AG04450 (cell line): Measurements from ENCODE around the gene SLAIN1. TPM values are rescaled to one million over a fixed set of nuclear protein-coding genes. Genes with fewer than 3 reads are reported as not detected.

ENCODE experiments used
- CTCF ChIA-PET: fragments of 300-600, 350-600 bp; formaldehyde crosslinking; extraction: SDS; loops from one replicate; lab custom pipeline; 2022; ENCODE audit warnings: antibody characterized with exemption, inconsistent platforms; lab: Charles Lee
- POLR2A ChIA-PET: fragments of 350-600 bp; formaldehyde crosslinking; extraction: SDS; loops from one replicate; lab custom pipeline; 2021; ENCODE audit warnings: antibody characterized with exemption, inconsistent platforms; lab: Yijun Ruan, JAX
- DNase-seq: peaks from one replicate; pipeline ENCODE4 v3.0.0-alpha.2; 2011; ENCODE audit warnings: low read depth, low spot score
- H3K27ac ChIP-seq: one replicate; pipeline ENCODE4 v1.5.1; 2012; ENCODE audit warnings: low read depth, low read length, control low read depth
- H3K27me3 ChIP-seq: one replicate; pipeline ENCODE4 v1.6.0; 2012; ENCODE audit warnings: low read length; ENCODE audit not compliant: control insufficient read depth, insufficient read depth
- H3K4me3 ChIP-seq: 2 replicates; pipeline ENCODE4 v1.5.1; 2011; ENCODE audit warnings: mild to moderate bottlenecking, low read depth, low read length, control low read depth
- H3K9me3 ChIP-seq: 2 replicates; pipeline ENCODE4 v1.5.1; 2012; ENCODE audit warnings: low read length; ENCODE audit not compliant: control insufficient read depth, insufficient read depth
- polyA plus RNA-seq: library from polyadenylated mRNA; depleted of rRNA; stranded (reverse); fragments of >200 nt; gene quantifications from 2 replicates; pipeline ENCODE4 v1.2.3, GENCODE V29; 2011; rRNA removed
- small RNA-seq: library from RNA; depleted of rRNA; stranded (forward); fragments of <200 nt; gene quantifications from one replicate; pipeline ENCODE3, GENCODE V24; 2012; ENCODE audit warnings: low read depth; ENCODE audit not compliant: insufficient read length
- TF ChIP-seq, protein P1 (sequence below): IDR thresholded peaks from 2 replicates; pipeline ENCODE4 v1.5.1; 2011; ENCODE audit warnings: low read depth, low read length, control low read depth, inconsistent platforms

Gene SLAIN1
- polyA plus RNA-seq, 1 experiment = 0.24 TPM

DNA sequence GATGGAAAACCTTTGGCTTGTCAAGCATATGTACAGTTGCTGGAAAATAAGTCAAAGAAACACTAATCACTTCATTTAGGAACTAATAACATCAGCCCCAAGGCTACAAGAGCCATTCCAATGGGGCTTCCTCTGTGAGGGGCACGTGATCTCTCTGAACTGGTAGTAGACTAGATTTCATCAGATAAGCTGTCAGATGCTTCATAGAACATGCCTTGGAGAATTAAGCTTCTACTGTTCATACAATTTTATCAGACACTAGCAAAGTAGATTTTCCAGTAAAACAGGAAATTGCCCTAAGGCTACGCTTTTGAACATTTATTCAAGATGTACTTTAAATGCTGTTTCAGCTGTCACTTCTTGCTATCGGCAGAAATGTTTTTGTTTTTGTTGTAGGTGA, 113.4 kb downstream of the SLAIN1 start:
- POLR2A ChIA-PET = no interaction called here
- Histone ChIP-seq H3K27me3 (no peaks in the 10 kb centered on the region), H3K27ac (no peak overlapping the region), H3K4me3 (no peak overlapping the region), H3K9me3 (no peaks in the 10 kb centered on the region)
- no peak for DNase-seq
- TF ChIP-seq, protein P1, sequence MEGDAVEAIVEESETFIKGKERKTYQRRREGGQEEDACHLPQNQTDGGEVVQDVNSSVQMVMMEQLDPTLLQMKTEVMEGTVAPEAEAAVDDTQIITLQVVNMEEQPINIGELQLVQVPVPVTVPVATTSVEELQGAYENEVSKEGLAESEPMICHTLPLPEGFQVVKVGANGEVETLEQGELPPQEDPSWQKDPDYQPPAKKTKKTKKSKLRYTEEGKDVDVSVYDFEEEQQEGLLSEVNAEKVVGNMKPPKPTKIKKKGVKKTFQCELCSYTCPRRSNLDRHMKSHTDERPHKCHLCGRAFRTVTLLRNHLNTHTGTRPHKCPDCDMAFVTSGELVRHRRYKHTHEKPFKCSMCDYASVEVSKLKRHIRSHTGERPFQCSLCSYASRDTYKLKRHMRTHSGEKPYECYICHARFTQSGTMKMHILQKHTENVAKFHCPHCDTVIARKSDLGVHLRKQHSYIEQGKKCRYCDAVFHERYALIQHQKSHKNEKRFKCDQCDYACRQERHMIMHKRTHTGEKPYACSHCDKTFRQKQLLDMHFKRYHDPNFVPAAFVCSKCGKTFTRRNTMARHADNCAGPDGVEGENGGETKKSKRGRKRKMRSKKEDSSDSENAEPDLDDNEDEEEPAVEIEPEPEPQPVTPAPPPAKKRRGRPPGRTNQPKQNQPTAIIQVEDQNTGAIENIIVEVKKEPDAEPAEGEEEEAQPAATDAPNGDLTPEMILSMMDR = no peak
- CTCF ChIA-PET = interaction anchor here (0.6 to 1.9 kb wide), 12 partner anchors 8 to 321 kb away, joined by 3 to 22 read pairs (median 4); no protein-coding TSS in a partner anchor

DNA sequence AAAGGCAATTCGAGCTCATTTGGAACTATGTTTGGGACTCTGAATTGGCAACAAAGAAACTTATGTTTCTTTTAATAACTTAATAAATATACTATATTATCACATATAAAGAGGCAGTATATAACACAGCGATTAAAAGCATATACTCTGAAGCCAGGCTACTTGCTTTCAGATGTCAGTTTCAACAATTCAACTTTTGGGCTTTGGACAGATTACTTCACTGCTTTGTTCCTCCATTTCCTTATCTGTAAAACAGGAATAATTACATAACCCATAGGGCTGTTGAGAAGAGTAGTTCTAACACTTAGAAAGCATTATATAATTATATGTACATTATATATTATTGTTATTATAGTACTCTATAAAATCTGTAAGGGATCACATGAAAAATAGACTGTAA, 113.9 kb downstream of the SLAIN1 start:
- DNase-seq = no peak
- Histone ChIP-seq H3K27ac (no peak overlapping the region), H3K27me3 (no peaks in the 10 kb centered on the region), H3K9me3 (no peaks in the 10 kb centered on the region), H3K4me3 (no peak overlapping the region)
- ChIA-PET CTCF (interaction anchor here (1.0 to 1.9 kb wide), 9 partner anchors 8 to 321 kb away, joined by 3 to 22 read pairs (median 5); no protein-coding TSS in a partner anchor), POLR2A (no interaction called here)
- TF ChIP-seq, protein P1 = no peak

DNA sequence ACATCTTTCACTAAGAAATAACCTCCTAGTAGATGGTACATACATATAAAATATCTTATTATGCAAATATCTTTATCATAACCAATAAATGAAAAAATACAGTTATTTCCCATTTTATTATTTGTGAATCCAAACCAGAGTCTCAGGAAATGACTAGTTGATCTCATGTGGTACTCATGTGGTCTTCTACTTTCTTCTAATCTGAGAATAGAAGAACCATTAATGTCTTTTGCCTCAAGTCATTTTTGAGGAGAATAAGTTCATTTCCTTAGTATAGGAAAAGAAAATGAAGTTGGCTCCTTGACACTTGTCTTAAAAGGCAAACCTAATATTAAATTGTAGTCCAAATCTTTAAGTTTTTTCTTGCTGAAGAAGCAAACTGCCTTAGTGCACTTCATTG, 114.5 kb downstream of the SLAIN1 start:
- CTCF ChIA-PET = no interaction called here
- TF ChIP-seq, protein P1 = no peak
- Histone ChIP-seq H3K27ac (no peak overlapping the region), H3K9me3 (no peaks in the 10 kb centered on the region), H3K27me3 (no peaks in the 10 kb centered on the region), H3K4me3 (no peak overlapping the region)
- POLR2A ChIA-PET = no interaction called here
- no peak for DNase-seq

Small RNAs within 50 kb of the gene (small RNA-seq; reads per million reads assigned to genes)
- not detected for gene MIR3665
- gene SPTLC1P5 = not detected

Other genes with a start within 250 kb of the SLAIN1 start
- gene SCEL, start 162.0 kb upstream of the SLAIN1 start, polyA plus RNA-seq = not detected in 2 replicates
- gene EDNRB, start 221.1 kb downstream of the SLAIN1 start, polyA plus RNA-seq = 5.8 and 7.2 TPM in 2 replicates